RWPE1 (cell line): ENCODE results near the gene SLC26A8.

ENCODE experiments used
- CTCF ChIA-PET: fragments of 350-600 bp; sonication (Branson Sonifier 250); formaldehyde crosslinking; extraction: SDS; loops from one replicate; lab custom pipeline; 2021; lab: Yijun Ruan, JAX
- POLR2A ChIA-PET: fragments of 400-600 bp; formaldehyde crosslinking; extraction: SDS; loops from one replicate; lab custom pipeline; 2020; ENCODE audit warnings: antibody characterized with exemption; ENCODE audit not compliant: low non-redundant PET; lab: Yijun Ruan, JAX
- DNase-seq: peaks from one replicate; pipeline ENCODE4 v3.0.0; 2012; ENCODE audit warnings: low spot score
- H3K27ac ChIP-seq: fragments of 450-650 bp; 2 replicates; pipeline ENCODE4 v1.5.1; 2017
- TF ChIP-seq, protein P1 (sequence below): fragments of 450-650 bp; conservative IDR thresholded peaks from 2 replicates; pipeline ENCODE4 v1.5.1; 2017; ENCODE audit warnings: low read depth, mild to moderate bottlenecking

SLC26A8 gene

DNA sequence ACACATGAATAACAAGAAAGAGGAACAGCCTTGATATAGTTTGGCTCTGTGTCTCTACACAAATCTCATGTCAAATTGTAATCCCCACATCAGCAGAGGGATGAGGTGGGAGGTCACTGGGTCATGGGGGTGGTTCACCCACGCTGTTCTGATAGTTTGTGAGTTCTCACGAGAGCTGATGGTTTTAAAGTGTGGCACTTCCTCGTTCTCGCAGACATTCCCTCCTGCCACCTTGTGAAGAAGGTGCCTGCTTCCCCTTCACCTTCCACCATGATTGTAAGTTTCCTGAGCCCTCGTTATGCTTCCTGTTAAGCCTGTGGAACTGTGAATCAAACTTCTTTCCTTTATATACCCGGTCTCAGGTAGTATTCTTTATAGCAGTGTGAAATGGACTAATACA is 116.7 kb downstream of the SLC26A8 start:
- POLR2A ChIA-PET = no interaction called here
- CTCF ChIA-PET = no interaction called here
- DNase-seq = no peak
- TF ChIP-seq, protein P1, sequence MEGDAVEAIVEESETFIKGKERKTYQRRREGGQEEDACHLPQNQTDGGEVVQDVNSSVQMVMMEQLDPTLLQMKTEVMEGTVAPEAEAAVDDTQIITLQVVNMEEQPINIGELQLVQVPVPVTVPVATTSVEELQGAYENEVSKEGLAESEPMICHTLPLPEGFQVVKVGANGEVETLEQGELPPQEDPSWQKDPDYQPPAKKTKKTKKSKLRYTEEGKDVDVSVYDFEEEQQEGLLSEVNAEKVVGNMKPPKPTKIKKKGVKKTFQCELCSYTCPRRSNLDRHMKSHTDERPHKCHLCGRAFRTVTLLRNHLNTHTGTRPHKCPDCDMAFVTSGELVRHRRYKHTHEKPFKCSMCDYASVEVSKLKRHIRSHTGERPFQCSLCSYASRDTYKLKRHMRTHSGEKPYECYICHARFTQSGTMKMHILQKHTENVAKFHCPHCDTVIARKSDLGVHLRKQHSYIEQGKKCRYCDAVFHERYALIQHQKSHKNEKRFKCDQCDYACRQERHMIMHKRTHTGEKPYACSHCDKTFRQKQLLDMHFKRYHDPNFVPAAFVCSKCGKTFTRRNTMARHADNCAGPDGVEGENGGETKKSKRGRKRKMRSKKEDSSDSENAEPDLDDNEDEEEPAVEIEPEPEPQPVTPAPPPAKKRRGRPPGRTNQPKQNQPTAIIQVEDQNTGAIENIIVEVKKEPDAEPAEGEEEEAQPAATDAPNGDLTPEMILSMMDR = no peak
- no peak overlapping the region for H3K27ac ChIP-seq

DNA sequence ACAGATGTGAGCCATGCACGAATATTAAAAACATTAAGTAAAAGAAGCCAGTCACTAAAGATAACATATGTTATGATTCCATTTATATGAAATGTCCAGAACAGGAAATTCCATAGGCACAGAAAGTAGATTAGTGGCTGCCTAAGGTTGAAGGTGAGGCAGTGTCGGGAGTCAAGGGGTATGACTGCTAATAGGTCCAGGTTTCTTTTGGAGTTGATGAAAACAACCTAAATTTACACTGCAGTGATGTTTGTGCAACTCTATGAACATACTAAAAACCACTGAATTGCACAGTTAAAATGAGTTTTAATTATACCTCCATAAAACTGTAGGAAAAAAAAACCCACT is 118.0 kb downstream of the SLC26A8 start:
- POLR2A ChIA-PET = no interaction called here
- H3K27ac ChIP-seq = peak overlapping the region; percentile 44
- no peak for DNase-seq
- TF ChIP-seq, protein P1 = no peak
- CTCF ChIA-PET = no interaction called here

DNA sequence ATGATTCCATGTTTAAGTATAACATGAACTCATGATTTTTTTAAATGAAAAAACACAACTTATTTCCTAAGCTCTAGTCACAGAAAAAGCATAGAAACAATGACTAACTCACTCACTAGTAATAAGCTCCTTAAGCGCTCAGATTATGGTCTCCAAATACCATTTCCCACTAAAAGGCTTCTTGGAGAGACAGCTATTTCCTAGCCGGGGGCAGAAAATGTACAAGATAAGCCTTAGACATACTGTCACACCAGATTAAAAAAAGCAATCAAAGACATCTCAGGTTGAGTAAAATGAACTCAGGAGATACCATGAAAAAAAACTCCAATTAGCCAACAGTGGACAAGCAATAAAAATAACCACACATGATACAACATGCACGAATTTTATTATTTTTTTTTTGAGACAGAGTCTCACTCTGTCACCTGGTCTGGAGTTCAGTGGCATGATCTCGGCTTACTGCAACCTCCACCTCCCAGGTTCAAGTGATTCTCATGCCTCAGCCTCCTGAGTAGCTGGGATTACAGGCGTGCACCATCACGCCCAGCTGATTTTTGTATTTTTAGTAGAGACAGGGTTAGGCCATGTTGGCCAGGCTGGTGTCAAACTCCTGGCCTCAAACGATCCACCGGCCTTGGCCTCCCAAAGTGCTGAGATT is 118.5 kb downstream of the SLC26A8 start:
- TF ChIP-seq, protein P1 = no peak
- no peak for DNase-seq
- POLR2A ChIA-PET = no interaction called here
- peak overlapping the region; percentile 44 for H3K27ac ChIP-seq
- CTCF ChIA-PET = no interaction called here

DNA sequence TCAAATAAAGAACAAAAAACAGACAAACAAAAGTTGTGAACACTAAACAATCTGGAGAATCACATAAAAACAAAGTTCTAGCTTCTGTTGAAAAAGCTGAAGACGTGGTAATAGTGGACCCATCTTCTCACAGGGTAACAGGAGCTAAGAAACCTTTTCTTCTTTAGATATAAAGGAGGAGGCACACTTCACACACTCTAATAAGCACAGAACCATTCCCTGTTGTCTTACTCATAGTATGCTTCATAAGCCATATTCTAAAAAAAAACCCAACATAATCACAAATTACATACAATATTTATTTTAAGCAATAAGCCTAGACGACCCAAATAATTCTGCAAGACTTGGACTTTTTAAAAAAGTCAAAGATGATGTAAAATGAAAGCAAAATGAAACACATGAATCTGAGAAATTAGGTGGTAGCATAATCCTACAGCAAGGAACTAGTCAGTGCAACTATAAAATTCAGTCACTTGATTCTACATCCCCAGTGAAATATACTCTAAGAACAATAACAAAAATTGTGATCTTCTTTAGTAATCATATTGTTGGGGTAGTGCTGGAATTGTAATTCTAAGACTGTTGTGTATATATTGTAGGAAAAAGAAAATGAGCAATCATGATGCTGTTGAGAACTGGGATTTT is 119.2 kb downstream of the SLC26A8 start:
- ChIA-PET POLR2A (no interaction called here), CTCF (interaction anchor here (0.5 kb wide), 1 partner anchor 207 kb away, joined by 6 read pairs; no protein-coding TSS in a partner anchor)
- TF ChIP-seq, protein P1 = no peak
- DNase-seq = no peak
- no peak overlapping the region for H3K27ac ChIP-seq

DNA sequence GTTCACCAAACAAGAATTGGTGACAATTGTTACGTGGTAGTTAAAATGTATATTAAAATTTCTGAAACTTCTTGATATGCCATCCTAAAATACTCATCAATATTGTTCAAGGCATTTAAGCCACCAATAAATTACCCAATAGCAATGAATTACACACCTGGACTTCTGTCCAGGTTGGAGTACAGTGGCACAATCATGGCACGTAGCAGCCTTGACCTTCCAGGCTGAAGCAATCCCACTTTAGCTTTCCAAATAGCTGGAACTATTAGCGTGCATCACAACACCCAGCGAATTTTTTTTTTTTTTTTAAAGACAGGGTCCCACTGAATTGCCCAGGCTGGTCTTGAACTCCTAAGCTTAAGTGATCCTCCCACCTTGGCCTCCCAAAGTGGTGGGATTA is 120.8 kb downstream of the SLC26A8 start:
- TF ChIP-seq, protein P1 = no peak
- ChIA-PET CTCF (no interaction called here), POLR2A (no interaction called here)
- DNase-seq = no peak
- H3K27ac ChIP-seq = no peak overlapping the region

DNA sequence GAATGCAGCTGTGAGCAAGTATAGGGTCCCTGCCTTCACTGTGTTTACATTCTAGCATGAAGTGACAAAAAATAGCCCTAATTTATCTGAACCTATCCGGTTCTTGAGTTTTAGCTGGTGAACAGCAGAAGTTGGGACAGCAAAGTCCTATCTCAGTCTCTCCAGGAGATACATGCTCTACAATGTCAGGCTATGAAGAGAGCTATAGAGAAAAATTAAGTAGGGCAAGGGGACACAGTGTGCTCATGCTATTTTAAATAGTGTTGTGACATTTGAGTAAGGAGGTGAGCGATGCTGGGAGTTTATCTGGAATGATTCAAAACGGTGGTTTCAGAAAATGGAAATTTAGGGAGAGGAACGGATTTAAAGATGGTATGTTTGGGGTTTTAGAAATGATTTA is 124.0 kb downstream of the SLC26A8 start:
- CTCF ChIA-PET = no interaction called here
- TF ChIP-seq, protein P1 = no peak
- no peak for DNase-seq
- POLR2A ChIA-PET = no interaction called here
- no peak overlapping the region for H3K27ac ChIP-seq
